ENCODE data around the gene PDK4. TPM values are rescaled to one million over a fixed set of nuclear protein-coding genes. Genes with fewer than 3 reads are reported as not detected.

Gene PDK4
- under 0.01 TPM in 2 replicates for total RNA-seq

GRCh38 chr7:95596198-95597063 lies at the start of gene PDK4:
PDK4 (minus strand) TSS chr7:95596516; CDS start chr7:95596293, 223 bp downstream.
- no peak for TF ChIP-seq CTCF (IDR thresholded peaks at IDR 0.05; ENCODE audit: insufficient read depth, low read depth, low read length)
- peak; percentile 84 for DNase-seq (ENCODE audit: low read depth)
- H3K4me3 ChIP-seq (ENCODE audit: low read depth, low read length): peak within 1 kb of the TSS; percentile 70

GRCh38 chr7:95642173-95642572 lies 45.9 kb upstream of the PDK4 start:
- no peak for TF ChIP-seq CTCF (IDR thresholded peaks at IDR 0.05; ENCODE audit: insufficient read depth, low read depth, low read length)
- no peak for DNase-seq (ENCODE audit: low read depth)
- H3K4me3 ChIP-seq (ENCODE audit: low read depth, low read length): no peak overlapping the region

- no peak for TF ChIP-seq CTCF (IDR thresholded peaks at IDR 0.05; ENCODE audit: insufficient read depth, low read depth, low read length)
- no peak for DNase-seq (ENCODE audit: low read depth)
- H3K4me3 ChIP-seq (ENCODE audit: low read depth, low read length): no peak overlapping the region
Observed at GRCh38 chr7:95636140-95636940, 40.0 kb upstream of the PDK4 start.

GRCh38 chr7:95632609-95633008 lies 36.3 kb upstream of the PDK4 start:
- no peak overlapping the region for H3K4me3 ChIP-seq (ENCODE audit: low read depth, low read length)
- no peak for TF ChIP-seq CTCF (IDR thresholded peaks at IDR 0.05; ENCODE audit: insufficient read depth, low read depth, low read length)
- DNase-seq (ENCODE audit: low read depth): no peak

- no peak for DNase-seq (ENCODE audit: low read depth)
- H3K4me3 ChIP-seq (ENCODE audit: low read depth, low read length): no peak overlapping the region
- TF ChIP-seq CTCF (IDR thresholded peaks at IDR 0.05; ENCODE audit: insufficient read depth, low read depth, low read length): no peak
Observed at GRCh38 chr7:95631527-95631926, 35.2 kb upstream of the PDK4 start.

GRCh38 chr7:95630702-95631458 lies 34.6 kb upstream of the PDK4 start:
- DNase-seq (ENCODE audit: low read depth): peak; percentile 17
- H3K4me3 ChIP-seq (ENCODE audit: low read depth, low read length): no peak overlapping the region
- no peak for TF ChIP-seq CTCF (IDR thresholded peaks at IDR 0.05; ENCODE audit: insufficient read depth, low read depth, low read length)

All from fibroblast of villous mesenchyme (primary cell).